ENCODE measurements around the gene ATP12A.

The ATP12A gene

GRCh38 chr13:24654741-24655140, 25.5 kb upstream of the ATP12A start:
- Histone ChIP-seq H3K9me3 (no peaks in the 10 kb centered on the region), H3K4me1 (ENCODE audit: control insufficient read depth in 1 of 2, insufficient read depth in 1 of 2, low read depth in 1 of 2, low read length in 1 of 2) (no peaks in the 10 kb centered on the region), H3K36me3 (no peaks in the 10 kb centered on the region), H3K27ac (no peak overlapping the region), H3K4me3 (ENCODE audit: low read depth in 1 of 2, low read length in 1 of 2) (no peak overlapping the region), H3K27me3 (peaks cover 6% of the 10 kb centered on the region)
- no peak for TF ChIP-seq CTCF (IDR thresholded peaks at IDR 0.05)

GRCh38 chr13:24659239-24659638, 21.0 kb upstream of the ATP12A start:
- no peak for TF ChIP-seq CTCF (IDR thresholded peaks at IDR 0.05)
- Histone ChIP-seq H3K36me3 (no peaks in the 10 kb centered on the region), H3K4me3 (ENCODE audit: low read depth in 1 of 2, low read length in 1 of 2) (no peak overlapping the region), H3K27me3 (peaks cover 8% of the 10 kb centered on the region), H3K4me1 (ENCODE audit: control insufficient read depth in 1 of 2, insufficient read depth in 1 of 2, low read depth in 1 of 2, low read length in 1 of 2) (no peaks in the 10 kb centered on the region), H3K9me3 (no peaks in the 10 kb centered on the region), H3K27ac (no peak overlapping the region)

- Histone ChIP-seq H3K4me1 (ENCODE audit: control insufficient read depth in 1 of 2, insufficient read depth in 1 of 2, low read depth in 1 of 2, low read length in 1 of 2) (no peaks in the 10 kb centered on the region), H3K27ac (no peak overlapping the region), H3K27me3 (peaks cover 8% of the 10 kb centered on the region), H3K36me3 (no peaks in the 10 kb centered on the region), H3K4me3 (ENCODE audit: low read depth in 1 of 2, low read length in 1 of 2) (no peak overlapping the region), H3K9me3 (no peaks in the 10 kb centered on the region)
- no peak for TF ChIP-seq CTCF (IDR thresholded peaks at IDR 0.05)
Observed at GRCh38 chr13:24660023-24660741, 20.0 kb upstream of the ATP12A start.

GRCh38 chr13:24661713-24662112, 18.5 kb upstream of the ATP12A start:
- H3K9me3 ChIP-seq, result no peaks in the 10 kb centered on the region
- H3K36me3 ChIP-seq, result no peaks in the 10 kb centered on the region
- H3K4me3 ChIP-seq (ENCODE audit: low read depth in 1 of 2, low read length in 1 of 2), result no peak overlapping the region
- H3K4me1 ChIP-seq (ENCODE audit: control insufficient read depth in 1 of 2, insufficient read depth in 1 of 2, low read depth in 1 of 2, low read length in 1 of 2), result no peaks in the 10 kb centered on the region
- no peak for TF ChIP-seq CTCF (IDR thresholded peaks at IDR 0.05)
- peaks cover 8% of the 10 kb centered on the region for H3K27me3 ChIP-seq
- no peak overlapping the region for H3K27ac ChIP-seq

DNA sequence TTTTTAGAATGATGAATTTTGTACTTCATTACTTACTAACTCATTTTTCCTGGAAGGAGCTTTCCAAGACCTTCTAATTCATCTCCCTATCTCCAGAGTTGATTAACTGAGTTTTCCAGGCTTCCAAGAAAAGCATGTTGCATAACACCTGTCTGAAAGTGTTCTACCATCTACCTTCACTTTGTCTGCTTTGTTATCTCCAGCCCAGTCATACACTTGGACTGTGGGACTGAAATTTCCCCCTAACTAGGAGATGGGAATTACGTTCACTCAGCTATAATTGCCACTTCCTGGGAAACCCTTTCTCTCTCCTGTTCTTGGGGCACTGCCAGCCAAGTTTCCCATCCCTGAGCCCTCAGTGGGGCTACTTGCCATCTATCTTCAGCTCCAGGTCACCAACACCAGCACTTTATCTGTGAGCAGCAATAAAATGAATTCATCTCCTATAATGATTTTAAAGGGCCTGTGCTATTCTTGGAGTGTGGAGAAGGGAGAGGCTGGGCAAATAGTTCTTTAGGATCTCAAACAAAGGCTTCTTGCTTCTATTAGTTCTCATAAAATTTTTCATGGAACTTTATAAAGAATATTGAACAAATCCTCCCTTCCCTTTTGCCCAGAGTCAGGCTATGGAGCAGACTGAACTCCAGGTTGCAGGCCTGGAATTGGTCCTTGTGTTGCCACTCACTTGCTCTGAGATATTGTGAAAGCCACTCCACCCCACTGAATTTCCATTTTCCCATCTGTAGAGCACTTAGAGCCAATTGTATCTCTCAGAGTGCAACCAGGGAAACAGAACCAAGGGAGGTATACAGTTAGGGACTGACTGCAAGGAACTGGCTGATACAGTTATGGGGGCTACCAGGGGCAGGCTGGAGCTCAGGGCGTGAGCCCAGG, 17.8 kb upstream of the ATP12A start:
- Histone ChIP-seq H3K36me3 (no peaks in the 10 kb centered on the region), H3K4me1 (ENCODE audit: control insufficient read depth in 1 of 2, insufficient read depth in 1 of 2, low read depth in 1 of 2, low read length in 1 of 2) (no peaks in the 10 kb centered on the region), H3K27me3 (peaks cover 8% of the 10 kb centered on the region), H3K4me3 (ENCODE audit: low read depth in 1 of 2, low read length in 1 of 2) (no peak overlapping the region), H3K9me3 (no peaks in the 10 kb centered on the region), H3K27ac (no peak overlapping the region)
- TF ChIP-seq CTCF (IDR thresholded peaks at IDR 0.05), result no peak
